Measurements from ENCODE around the gene GARRE1. TPM values are rescaled to one million over a fixed set of nuclear protein-coding genes. Genes with fewer than 3 reads are reported as not detected.

Gene GARRE1
- total and polyA plus RNA-seq, 2 experiments from 2014 or later: 16.0 to 20.0 TPM

DNA sequence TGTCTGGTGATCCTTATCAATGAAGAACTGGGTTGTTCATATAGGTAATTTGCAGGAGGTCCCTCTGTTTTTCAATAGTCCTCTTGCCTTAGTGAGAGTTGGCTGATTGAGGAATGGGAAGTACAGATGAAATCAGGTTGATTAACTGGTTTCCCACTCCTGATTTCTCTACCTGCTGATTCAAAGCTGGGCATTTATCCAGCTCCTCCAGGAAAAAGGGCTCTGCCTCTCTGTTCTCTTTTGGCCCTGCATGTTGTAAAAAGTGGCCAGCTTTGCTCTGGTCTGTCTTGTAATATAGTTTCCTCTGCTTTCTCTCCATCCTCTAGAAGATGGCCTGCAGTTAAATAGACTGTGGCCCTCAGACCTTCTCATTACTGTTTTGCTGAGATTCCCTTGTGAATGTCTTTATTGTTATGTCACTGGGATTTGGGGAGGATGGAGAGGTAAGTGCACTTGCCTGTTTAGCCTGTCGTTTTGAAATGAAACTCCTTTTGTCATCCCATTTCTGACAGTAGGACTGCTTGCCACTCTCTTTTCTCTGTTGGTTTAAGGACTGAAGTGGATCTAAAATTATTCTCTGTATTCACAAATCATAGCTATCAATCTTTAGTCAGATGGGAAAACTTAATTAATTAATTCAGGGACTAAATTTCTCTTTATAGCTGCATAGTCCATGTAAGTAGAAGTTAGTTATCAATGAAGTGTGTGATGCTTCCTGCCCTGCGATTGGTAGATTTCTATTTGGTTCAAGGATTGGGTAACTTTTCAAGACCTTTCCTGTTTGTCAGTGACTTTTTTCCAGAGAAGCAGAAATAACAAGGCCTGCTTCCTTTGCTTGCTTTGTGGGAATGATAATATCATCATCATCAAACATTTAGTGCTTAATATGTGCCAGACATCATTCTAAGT lies 28.5 kb downstream of the GARRE1 start:
- no peak for TF ChIP-seq EZH2 (IDR thresholded peaks at IDR 0.05; ENCODE audit: low read depth, unreplicated experiment)
- TF ChIP-seq, protein P1, sequence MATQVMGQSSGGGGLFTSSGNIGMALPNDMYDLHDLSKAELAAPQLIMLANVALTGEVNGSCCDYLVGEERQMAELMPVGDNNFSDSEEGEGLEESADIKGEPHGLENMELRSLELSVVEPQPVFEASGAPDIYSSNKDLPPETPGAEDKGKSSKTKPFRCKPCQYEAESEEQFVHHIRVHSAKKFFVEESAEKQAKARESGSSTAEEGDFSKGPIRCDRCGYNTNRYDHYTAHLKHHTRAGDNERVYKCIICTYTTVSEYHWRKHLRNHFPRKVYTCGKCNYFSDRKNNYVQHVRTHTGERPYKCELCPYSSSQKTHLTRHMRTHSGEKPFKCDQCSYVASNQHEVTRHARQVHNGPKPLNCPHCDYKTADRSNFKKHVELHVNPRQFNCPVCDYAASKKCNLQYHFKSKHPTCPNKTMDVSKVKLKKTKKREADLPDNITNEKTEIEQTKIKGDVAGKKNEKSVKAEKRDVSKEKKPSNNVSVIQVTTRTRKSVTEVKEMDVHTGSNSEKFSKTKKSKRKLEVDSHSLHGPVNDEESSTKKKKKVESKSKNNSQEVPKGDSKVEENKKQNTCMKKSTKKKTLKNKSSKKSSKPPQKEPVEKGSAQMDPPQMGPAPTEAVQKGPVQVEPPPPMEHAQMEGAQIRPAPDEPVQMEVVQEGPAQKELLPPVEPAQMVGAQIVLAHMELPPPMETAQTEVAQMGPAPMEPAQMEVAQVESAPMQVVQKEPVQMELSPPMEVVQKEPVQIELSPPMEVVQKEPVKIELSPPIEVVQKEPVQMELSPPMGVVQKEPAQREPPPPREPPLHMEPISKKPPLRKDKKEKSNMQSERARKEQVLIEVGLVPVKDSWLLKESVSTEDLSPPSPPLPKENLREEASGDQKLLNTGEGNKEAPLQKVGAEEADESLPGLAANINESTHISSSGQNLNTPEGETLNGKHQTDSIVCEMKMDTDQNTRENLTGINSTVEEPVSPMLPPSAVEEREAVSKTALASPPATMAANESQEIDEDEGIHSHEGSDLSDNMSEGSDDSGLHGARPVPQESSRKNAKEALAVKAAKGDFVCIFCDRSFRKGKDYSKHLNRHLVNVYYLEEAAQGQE (IDR thresholded peaks at IDR 0.05; ENCODE audit: unreplicated experiment): no peak
- TF ChIP-seq, protein P2, sequence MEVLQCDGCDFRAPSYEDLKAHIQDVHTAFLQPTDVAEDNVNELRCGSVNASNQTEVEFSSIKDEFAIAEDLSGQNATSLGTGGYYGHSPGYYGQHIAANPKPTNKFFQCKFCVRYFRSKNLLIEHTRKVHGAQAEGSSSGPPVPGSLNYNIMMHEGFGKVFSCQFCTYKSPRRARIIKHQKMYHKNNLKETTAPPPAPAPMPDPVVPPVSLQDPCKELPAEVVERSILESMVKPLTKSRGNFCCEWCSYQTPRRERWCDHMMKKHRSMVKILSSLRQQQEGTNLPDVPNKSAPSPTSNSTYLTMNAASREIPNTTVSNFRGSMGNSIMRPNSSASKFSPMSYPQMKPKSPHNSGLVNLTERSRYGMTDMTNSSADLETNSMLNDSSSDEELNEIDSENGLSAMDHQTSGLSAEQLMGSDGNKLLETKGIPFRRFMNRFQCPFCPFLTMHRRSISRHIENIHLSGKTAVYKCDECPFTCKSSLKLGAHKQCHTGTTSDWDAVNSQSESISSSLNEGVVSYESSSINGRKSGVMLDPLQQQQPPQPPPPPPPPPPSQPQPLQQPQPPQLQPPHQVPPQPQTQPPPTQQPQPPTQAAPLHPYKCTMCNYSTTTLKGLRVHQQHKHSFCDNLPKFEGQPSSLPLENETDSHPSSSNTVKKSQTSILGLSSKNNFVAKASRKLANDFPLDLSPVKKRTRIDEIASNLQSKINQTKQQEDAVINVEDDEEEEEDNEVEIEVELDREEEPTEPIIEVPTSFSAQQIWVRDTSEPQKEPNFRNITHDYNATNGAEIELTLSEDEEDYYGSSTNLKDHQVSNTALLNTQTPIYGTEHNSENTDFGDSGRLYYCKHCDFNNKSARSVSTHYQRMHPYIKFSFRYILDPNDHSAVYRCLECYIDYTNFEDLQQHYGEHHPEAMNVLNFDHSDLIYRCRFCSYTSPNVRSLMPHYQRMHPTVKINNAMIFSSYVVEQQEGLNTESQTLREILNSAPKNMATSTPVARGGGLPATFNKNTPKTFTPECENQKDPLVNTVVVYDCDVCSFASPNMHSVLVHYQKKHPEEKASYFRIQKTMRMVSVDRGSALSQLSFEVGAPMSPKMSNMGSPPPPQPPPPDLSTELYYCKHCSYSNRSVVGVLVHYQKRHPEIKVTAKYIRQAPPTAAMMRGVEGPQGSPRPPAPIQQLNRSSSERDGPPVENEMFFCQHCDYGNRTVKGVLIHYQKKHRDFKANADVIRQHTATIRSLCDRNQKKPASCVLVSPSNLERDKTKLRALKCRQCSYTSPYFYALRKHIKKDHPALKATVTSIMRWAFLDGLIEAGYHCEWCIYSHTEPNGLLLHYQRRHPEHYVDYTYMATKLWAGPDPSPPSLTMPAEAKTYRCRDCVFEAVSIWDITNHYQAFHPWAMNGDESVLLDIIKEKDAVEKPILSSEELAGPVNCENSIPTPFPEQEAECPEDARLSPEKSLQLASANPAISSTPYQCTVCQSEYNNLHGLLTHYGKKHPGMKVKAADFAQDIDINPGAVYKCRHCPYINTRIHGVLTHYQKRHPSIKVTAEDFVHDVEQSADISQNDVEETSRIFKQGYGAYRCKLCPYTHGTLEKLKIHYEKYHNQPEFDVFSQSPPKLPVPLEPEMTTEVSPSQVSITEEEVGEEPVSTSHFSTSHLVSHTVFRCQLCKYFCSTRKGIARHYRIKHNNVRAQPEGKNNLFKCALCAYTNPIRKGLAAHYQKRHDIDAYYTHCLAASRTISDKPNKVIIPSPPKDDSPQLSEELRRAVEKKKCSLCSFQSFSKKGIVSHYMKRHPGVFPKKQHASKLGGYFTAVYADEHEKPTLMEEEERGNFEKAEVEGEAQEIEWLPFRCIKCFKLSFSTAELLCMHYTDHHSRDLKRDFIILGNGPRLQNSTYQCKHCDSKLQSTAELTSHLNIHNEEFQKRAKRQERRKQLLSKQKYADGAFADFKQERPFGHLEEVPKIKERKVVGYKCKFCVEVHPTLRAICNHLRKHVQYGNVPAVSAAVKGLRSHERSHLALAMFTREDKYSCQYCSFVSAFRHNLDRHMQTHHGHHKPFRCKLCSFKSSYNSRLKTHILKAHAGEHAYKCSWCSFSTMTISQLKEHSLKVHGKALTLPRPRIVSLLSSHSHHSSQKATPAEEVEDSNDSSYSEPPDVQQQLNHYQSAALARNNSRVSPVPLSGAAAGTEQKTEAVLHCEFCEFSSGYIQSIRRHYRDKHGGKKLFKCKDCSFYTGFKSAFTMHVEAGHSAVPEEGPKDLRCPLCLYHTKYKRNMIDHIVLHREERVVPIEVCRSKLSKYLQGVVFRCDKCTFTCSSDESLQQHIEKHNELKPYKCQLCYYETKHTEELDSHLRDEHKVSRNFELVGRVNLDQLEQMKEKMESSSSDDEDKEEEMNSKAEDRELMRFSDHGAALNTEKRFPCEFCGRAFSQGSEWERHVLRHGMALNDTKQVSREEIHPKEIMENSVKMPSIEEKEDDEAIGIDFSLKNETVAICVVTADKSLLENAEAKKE (CRISPR knock-in tag; IDR thresholded peaks at IDR 0.05): no peak
- TF ChIP-seq ZNF331 (CRISPR knock-in tag; IDR thresholded peaks at IDR 0.05; ENCODE audit: low read depth): no peak
- no peak for TF ChIP-seq STAT1 (IDR thresholded peaks at IDR 0.05; ENCODE audit: unreplicated experiment)
- no peak for TF ChIP-seq CREB1 (CRISPR knock-in tag; IDR thresholded peaks at IDR 0.05; ENCODE audit: low read depth)
- no peak for TF ChIP-seq EZH2phosphoT487 (IDR thresholded peaks at IDR 0.05; ENCODE audit: unreplicated experiment)
- no peaks in the 10 kb centered on the region for H3K36me3 ChIP-seq (ENCODE audit: insufficient read depth)
- H3K27me3 ChIP-seq (ENCODE audit: insufficient read depth): no peaks in the 10 kb centered on the region
- ATAC-seq (no peak), DNase-seq (ENCODE audit: low spot score) (no peak)
- no peaks in the 10 kb centered on the region for H3K4me1 ChIP-seq (ENCODE audit: insufficient read depth)
- H2AFZ ChIP-seq: no peak overlapping the region
- H3K4me3 ChIP-seq: no peak overlapping the region
- no peaks in the 10 kb centered on the region; the same call in 1 of the 2 replicates for H3K79me2 ChIP-seq (replicated peaks; ENCODE audit: insufficient read depth)
- H3K9me2 ChIP-seq (ENCODE audit: insufficient read depth): no peaks in the 10 kb centered on the region
- no peak overlapping the region; the same call in 1 of the 2 replicates for H3K27ac ChIP-seq (ENCODE audit: low read depth)
- Mint-ChIP-seq H3K4me1 (peaks cover 2% of the 10 kb centered on the region; the same call in 1 of the 3 replicates), H3K27ac (no peak overlapping the region), H3K9me3 (no peaks in the 10 kb centered on the region), H3K4me3 (no peak overlapping the region), H3K36me3 (ENCODE audit: low read depth) (peaks cover 4% of the 10 kb centered on the region; the same call in 1 of the 3 replicates), H3K27me3 (ENCODE audit: insufficient read depth, low read depth, poor library complexity) (peaks cover 2% of the 10 kb centered on the region)
- peaks cover 8% of the 10 kb centered on the region; the same call in 1 of the 2 replicates for H3F3A ChIP-seq (replicated peaks; ENCODE audit: low read depth)
- no peak overlapping the region for H3K4me2 ChIP-seq
- H4K20me1 ChIP-seq (replicated peaks; ENCODE audit: insufficient read depth): peaks cover 9% of the 10 kb centered on the region; the same call in 1 of the 2 replicates

All from GM23338 (cell line).